A673 (cell line): Measurements from ENCODE around the gene ARL13A.

Experiments used
- CTCF ChIP-seq: fragments of 300-800, 200-600 bp; sonication (generic); conservative IDR thresholded peaks from 2 replicates; pipeline ENCODE4 v1.5.1; 2017; ENCODE audit warnings: low read depth, mild to moderate bottlenecking, antibody characterized with exemption, low read length, moderate library complexity, mixed read lengths
- EZH2 ChIP-seq: fragments of 200-600 bp; sonication (generic); IDR thresholded peaks from 2 replicates; pipeline ENCODE4 v1.6.1; 2017; ENCODE audit warnings: borderline replicate concordance, low read depth, mild to moderate bottlenecking, mixed read lengths, antibody characterized with exemption, low read length; ENCODE audit not compliant: poor library complexity, severe bottlenecking

- TF ChIP-seq CTCF = no peak
- no peak for TF ChIP-seq EZH2
Measured at GRCh38 chrX:101040197-101040596, 70.7 kb downstream of the ARL13A start.
